Inflammatory macrophage (primary cell): ENCODE data around the gene AURKA.
A peak's percentile ranks its signal among the peaks of the same experiment; 100 is the strongest.

Source experiments
- DNase-seq, 2 donors: peaks; one replicate each; pipeline ENCODE4 v3.0.0-alpha.2; 2020 to 2022

Gene AURKA

GRCh38 chr20:56389807-56390206 lies 2.2 kb downstream of the AURKA start:
- no peak for DNase-seq

GRCh38 chr20:56388882-56389281 lies 3.1 kb downstream of the AURKA start:
- DNase-seq, result no peak

- DNase-seq, result no peak
Observed at GRCh38 chr20:56386219-56386618, 5.8 kb downstream of the AURKA start.

GRCh38 chr20:56385130-56385529 lies 6.9 kb downstream of the AURKA start:
- no peak for DNase-seq

- DNase-seq, result no peak
Observed at GRCh38 chr20:56383334-56383733, 8.7 kb downstream of the AURKA start.

- no peak for DNase-seq
Observed at GRCh38 chr20:56382696-56383095, 9.3 kb downstream of the AURKA start.

- no peak for DNase-seq
Observed at GRCh38 chr20:56381501-56381900, 10.5 kb downstream of the AURKA start.

- peak in 1 of 2 donors; percentile 24 for DNase-seq
Observed at GRCh38 chr20:56380375-56380774, 11.6 kb downstream of the AURKA start.

GRCh38 chr20:56378386-56378785 lies 13.6 kb downstream of the AURKA start:
- DNase-seq, result no peak

- peak; percentile 29 to 43 for DNase-seq
Observed at GRCh38 chr20:56376331-56376730, 15.7 kb downstream of the AURKA start.

- DNase-seq, result peak; percentile 93 to 97
Observed at GRCh38 chr20:56373942-56374341, 18.1 kb downstream of the AURKA start.

- DNase-seq, result no peak
Observed at GRCh38 chr20:56372850-56373249, 19.2 kb downstream of the AURKA start.

- DNase-seq, result no peak
Observed at GRCh38 chr20:56371977-56372376, 20.0 kb downstream of the AURKA start.

GRCh38 chr20:56369179-56369578 lies 22.8 kb downstream of the AURKA start:
- no peak for DNase-seq

- DNase-seq, result no peak
Observed at GRCh38 chr20:56368351-56369134, 23.5 kb downstream of the AURKA start.

GRCh38 chr20:56363491-56363890 lies 28.5 kb downstream of the AURKA start:
- DNase-seq, result no peak

GRCh38 chr20:56362833-56363413 lies 29.1 kb downstream of the AURKA start:
- DNase-seq, result peak; percentile 29 to 76

GRCh38 chr20:56361900-56362299 lies 30.1 kb downstream of the AURKA start:
- DNase-seq, result no peak

GRCh38 chr20:56360908-56361205 lies 31.2 kb downstream of the AURKA start:
- no peak for DNase-seq

- no peak for DNase-seq
Observed at GRCh38 chr20:56360133-56360907, 31.7 kb downstream of the AURKA start.

GRCh38 chr20:56359212-56360132 lies 32.5 kb downstream of the AURKA start:
- peak; percentile 28 to 51 for DNase-seq

- peak; percentile 88 to 95 for DNase-seq
Observed at GRCh38 chr20:56358600-56359211, 33.3 kb downstream of the AURKA start, which contains the start of gene FAM210B. Gene FAM210B (plus strand): TSS chr20:56358974. CDS start chr20:56359006, 32 bp downstream.
